ENCODE data around the gene OLFML2B.
"Not testable (repeated sequence)": the region's sequence is repeated elsewhere in the genome, so short reads cannot be mapped to it uniquely, and the experiment has no call there.

OLFML2B gene

GRCh38 chr1:162023547-162024501 lies at the start of gene OLFML2B:
OLFML2B (minus strand) TSS chr1:162023869; CDS start chr1:162023430, 439 bp downstream.
- FAIRE-seq, result no peak

GRCh38 chr1:162072740-162073139 lies 49.1 kb upstream of the OLFML2B start:
- FAIRE-seq, result no peak

- no peak for FAIRE-seq
Measured at GRCh38 chr1:162070825-162071224, 47.2 kb upstream of the OLFML2B start.

GRCh38 chr1:162070094-162070748 lies 46.6 kb upstream of the OLFML2B start:
- FAIRE-seq, result no peak

GRCh38 chr1:162069334-162070093 lies 45.8 kb upstream of the OLFML2B start, which contains the start of gene NOS1AP:
NOS1AP (plus strand) TSS chr1:162069691; CDS start chr1:162070178, 487 bp downstream.
- FAIRE-seq, result no peak

GRCh38 chr1:162068301-162068700 lies 44.6 kb upstream of the OLFML2B start:
- FAIRE-seq, result no peak

- no peak for FAIRE-seq
Measured at GRCh38 chr1:162067466-162067865, 43.8 kb upstream of the OLFML2B start.

GRCh38 chr1:162066836-162067235 lies 43.2 kb upstream of the OLFML2B start:
- FAIRE-seq, result not testable (repeated sequence)

- FAIRE-seq, result no peak
Measured at GRCh38 chr1:162065016-162065415, 41.3 kb upstream of the OLFML2B start.

GRCh38 chr1:162062542-162063015 lies 38.9 kb upstream of the OLFML2B start:
- no peak for FAIRE-seq

- no peak for FAIRE-seq
Measured at GRCh38 chr1:162060314-162060713, 36.6 kb upstream of the OLFML2B start.

GRCh38 chr1:162059721-162060120 lies 36.1 kb upstream of the OLFML2B start:
- FAIRE-seq, result no peak

GRCh38 chr1:162056579-162056978 lies 32.9 kb upstream of the OLFML2B start:
- no peak for FAIRE-seq

- no peak for FAIRE-seq
Measured at GRCh38 chr1:162056043-162056442, 32.4 kb upstream of the OLFML2B start.

- FAIRE-seq, result no peak
Measured at GRCh38 chr1:162055062-162055461, 31.4 kb upstream of the OLFML2B start.

- not testable (repeated sequence) for FAIRE-seq
Measured at GRCh38 chr1:162053949-162054348, 30.3 kb upstream of the OLFML2B start.

- FAIRE-seq, result no peak
Measured at GRCh38 chr1:162046921-162047320, 23.3 kb upstream of the OLFML2B start.

GRCh38 chr1:162042361-162042760 lies 18.7 kb upstream of the OLFML2B start:
- FAIRE-seq, result no peak

GRCh38 chr1:162040657-162041056 lies 17.0 kb upstream of the OLFML2B start:
- FAIRE-seq, result no peak

- no peak for FAIRE-seq
Measured at GRCh38 chr1:162040001-162040400, 16.3 kb upstream of the OLFML2B start.

- no peak for FAIRE-seq
Measured at GRCh38 chr1:162038624-162039023, 15.0 kb upstream of the OLFML2B start.

GRCh38 chr1:162036163-162036562 lies 12.5 kb upstream of the OLFML2B start:
- FAIRE-seq, result no peak

- FAIRE-seq, result no peak
Measured at GRCh38 chr1:162035241-162035640, 11.6 kb upstream of the OLFML2B start.

Measured in islet of Langerhans (tissue), 1 donor.